Calu3 (cell line): Measurements from ENCODE around the gene NLK. TPM values are rescaled to one million over a fixed set of nuclear protein-coding genes. Genes with fewer than 3 reads are reported as not detected.
"Not testable (repeated sequence)": the region's sequence is repeated elsewhere in the genome, so short reads cannot be mapped to it uniquely, and the experiment has no call there.

ENCODE experiments used
- BruUV-seq: library from RNA; stranded (reverse); fragments of 400-500 nt; replicated peaks from 2 replicates; lab custom pipeline; 2021; lab: Mats Ljungman, UMichigan
- CTCF ChIA-PET: fragments of 300-600 bp; sonication (Branson Sonifier 250); formaldehyde crosslinking; loops from one replicate; lab custom pipeline; 2022; ENCODE audit warnings: antibody characterized with exemption; lab: Charles Lee
- DNase-seq: peaks from one replicate; pipeline ENCODE4 v3.0.0; 2022
- H3K27ac Mint-ChIP-seq: one replicate; pipeline ENCODE4 v1.8.0; 2022; ENCODE audit warnings: mixed read lengths; ENCODE audit not compliant: unreplicated experiment
- H3K27me3 Mint-ChIP-seq: one replicate; pipeline ENCODE4 v1.8.0; 2022; ENCODE audit warnings: mixed read lengths; ENCODE audit not compliant: unreplicated experiment
- H3K36me3 Mint-ChIP-seq: one replicate; pipeline ENCODE4 v1.8.0; 2022; ENCODE audit warnings: mild to moderate bottlenecking, moderate library complexity, mixed read lengths; ENCODE audit not compliant: insufficient read depth, unreplicated experiment
- H3K4me1 Mint-ChIP-seq: one replicate; pipeline ENCODE4 v1.8.0; 2022; ENCODE audit warnings: mild to moderate bottlenecking, low read depth, mixed read lengths; ENCODE audit not compliant: unreplicated experiment
- H3K4me3 Mint-ChIP-seq: one replicate; pipeline ENCODE4 v1.8.0; 2022; ENCODE audit warnings: mild to moderate bottlenecking, low read depth, moderate library complexity, mixed read lengths; ENCODE audit not compliant: unreplicated experiment
- H3K9me3 Mint-ChIP-seq: one replicate; pipeline ENCODE4 v1.8.0; 2022; ENCODE audit warnings: low read depth, mixed read lengths; ENCODE audit not compliant: unreplicated experiment
- CTCF ChIP-seq: fragments of 200-600 bp; IDR thresholded peaks from one replicate; pipeline ENCODE4 v1.8.0; 2022; ENCODE audit warnings: antibody characterized with exemption; ENCODE audit not compliant: unreplicated experiment
- intact Hi-C: fragments of 100-400 bp; cut with micrococcal nuclease; formaldehyde crosslinking; loops from one replicate; pipeline ENCODE4 v1.10.0; 2022; ENCODE audit not compliant: unreplicated experiment
- total RNA-seq: library from RNA; stranded (reverse); gene quantifications from 2 replicates; pipeline ENCODE4 v1.2.3, GENCODE V29; 2022

The NLK gene
- total RNA-seq, 1 experiment from 2014 or later: 20.4 TPM

GRCh38 chr17:28001149-28001548, 41.3 kb upstream of the NLK start:
- intact Hi-C loops: no loop called here
- H3K36me3 Mint-ChIP-seq: no peaks in the 10 kb centered on the region
- no peak for DNase-seq
- H3K27me3 Mint-ChIP-seq: peaks cover 18% of the 10 kb centered on the region
- TF ChIP-seq CTCF: no peak
- H3K4me1 Mint-ChIP-seq: peaks cover under 1% of the 10 kb centered on the region
- no TSS peak for BruUV-seq
- CTCF ChIA-PET: no interaction called here
- H3K27ac Mint-ChIP-seq: no peak overlapping the region
- no peaks in the 10 kb centered on the region for H3K9me3 Mint-ChIP-seq
- no peak overlapping the region for H3K4me3 Mint-ChIP-seq

GRCh38 chr17:28004344-28004743, 38.1 kb upstream of the NLK start:
- CTCF ChIA-PET: no interaction called here
- Mint-ChIP-seq H3K4me3 (no peak overlapping the region), H3K27ac (no peak overlapping the region), H3K36me3 (no peaks in the 10 kb centered on the region), H3K4me1 (no peaks in the 10 kb centered on the region), H3K9me3 (no peaks in the 10 kb centered on the region), H3K27me3 (peaks cover 13% of the 10 kb centered on the region)
- BruUV-seq: no TSS peak
- TF ChIP-seq CTCF: no peak
- no peak for DNase-seq
- intact Hi-C loops: no loop called here

- intact Hi-C loops, H3K27ac Mint-ChIP-seq, BruUV-seq, H3K4me1 Mint-ChIP-seq, DNase-seq, CTCF ChIA-PET, H3K9me3 Mint-ChIP-seq, H3K36me3 Mint-ChIP-seq, H3K4me3 Mint-ChIP-seq: not testable (repeated sequence)
- H3K27me3 Mint-ChIP-seq: peaks cover 39% of the 10 kb centered on the region
Measured at GRCh38 chr17:28007925-28008324, 34.6 kb upstream of the NLK start.

DNA sequence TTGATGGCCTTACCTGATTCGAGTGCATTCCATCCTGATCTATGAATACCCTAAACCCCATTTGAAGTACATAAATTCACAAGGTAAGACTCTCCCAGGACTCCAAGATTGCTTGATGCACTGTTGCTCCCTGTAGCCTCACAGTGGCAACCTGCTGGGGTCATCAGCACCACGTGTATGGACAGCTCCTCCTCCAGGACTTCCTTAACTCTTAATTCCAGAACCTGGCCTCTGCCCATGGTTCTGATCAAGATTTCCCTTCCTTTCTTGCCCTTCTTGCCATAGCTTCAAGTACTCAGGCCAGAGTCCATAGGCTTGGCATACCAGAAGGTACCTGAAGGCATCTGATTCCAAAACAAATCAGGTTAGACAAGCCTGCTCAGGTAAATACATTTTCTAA, 34.0 kb upstream of the NLK start:
- peaks cover 45% of the 10 kb centered on the region for H3K27me3 Mint-ChIP-seq
- no TSS peak for BruUV-seq
- CTCF ChIA-PET: interaction anchor here (0.5 kb wide), 1 partner anchor 243 kb away, joined by 3 read pairs; no protein-coding TSS in a partner anchor
- no peak for TF ChIP-seq CTCF
- intact Hi-C loops: no loop called here
- no peak overlapping the region for H3K4me3 Mint-ChIP-seq
- no peak overlapping the region for H3K27ac Mint-ChIP-seq
- H3K4me1 Mint-ChIP-seq: no peaks in the 10 kb centered on the region
- no peaks in the 10 kb centered on the region for H3K9me3 Mint-ChIP-seq
- peak; percentile 57 for DNase-seq
- H3K36me3 Mint-ChIP-seq: no peaks in the 10 kb centered on the region

- peaks cover 64% of the 10 kb centered on the region for H3K27me3 Mint-ChIP-seq
- H3K4me3 Mint-ChIP-seq: no peak overlapping the region
- H3K36me3 Mint-ChIP-seq: no peaks in the 10 kb centered on the region
- intact Hi-C loops: no loop called here
- no peaks in the 10 kb centered on the region for H3K9me3 Mint-ChIP-seq
- H3K4me1 Mint-ChIP-seq: no peaks in the 10 kb centered on the region
- CTCF ChIA-PET: no interaction called here
- no TSS peak for BruUV-seq
- no peak overlapping the region for H3K27ac Mint-ChIP-seq
- no peak for TF ChIP-seq CTCF
- DNase-seq: no peak
Measured at GRCh38 chr17:28010406-28010805, 32.1 kb upstream of the NLK start.
